Neutrophil (primary cell): ENCODE results near the gene MT1H.

Experiments used
- H3K27ac ChIP-seq: fragments of 200-600 bp; sonication (generic); 2 replicates; pipeline ENCODE4 v1.5.1; 2016; ENCODE audit warnings: mild to moderate bottlenecking, moderate library complexity
- H3K27me3 ChIP-seq: fragments of 200-600 bp; sonication (generic); 2 replicates; pipeline ENCODE4 v1.6.0; 2016; ENCODE audit warnings: mild to moderate bottlenecking
- H3K36me3 ChIP-seq: fragments of 200-600 bp; sonication (generic); 2 replicates; pipeline ENCODE4 v1.5.1; 2017
- H3K4me1 ChIP-seq, 2 experiments: fragments of 200-600 bp in 1 of 2; sonication (generic) in 1 of 2; 1 replicate in 1 of 2; 2 replicates in 1 of 2; pipeline versions ENCODE4 v1.5.1 to v1.6.1; 2013 to 2016; ENCODE audit warnings: low read depth in 1 of 2, low read length in 1 of 2, mild to moderate bottlenecking in 1 of 2, moderate library complexity in 1 of 2; ENCODE audit not compliant: control insufficient read depth in 1 of 2, insufficient read depth in 1 of 2
- H3K4me3 ChIP-seq, 2 experiments: fragments of 200-600 bp in 1 of 2; sonication (generic) in 1 of 2; 1 replicate in 1 of 2; 2 replicates in 1 of 2; pipeline ENCODE4 v1.5.1; 2013 to 2016; ENCODE audit warnings: low read depth in 1 of 2, low read length in 1 of 2, mild to moderate bottlenecking in 1 of 2, moderate library complexity in 1 of 2
- H3K9me3 ChIP-seq: fragments of 200-600 bp; sonication (generic); 2 replicates; pipeline ENCODE4 v1.5.1; 2016
- CTCF ChIP-seq: fragments of 200-600 bp; sonication (generic); IDR thresholded peaks from 2 replicates; pipeline ENCODE4 v1.5.1; 2016; ENCODE audit warnings: antibody characterized with exemption

Gene MT1H

GRCh38 chr16:56625943-56626654, 43.5 kb upstream of the MT1H start:
- no peak overlapping the region for H3K27ac ChIP-seq
- H3K27me3 ChIP-seq, result peaks cover 99% of the 10 kb centered on the region
- H3K4me3 ChIP-seq, result no peak overlapping the region
- H3K9me3 ChIP-seq, result no peaks in the 10 kb centered on the region
- no peaks in the 10 kb centered on the region for H3K4me1 ChIP-seq
- no peak for TF ChIP-seq CTCF
- H3K36me3 ChIP-seq, result no peaks in the 10 kb centered on the region

GRCh38 chr16:56626685-56627084, 42.9 kb upstream of the MT1H start:
- H3K4me3 ChIP-seq, result no peak overlapping the region
- peaks cover 100% of the 10 kb centered on the region for H3K27me3 ChIP-seq
- no peak overlapping the region for H3K27ac ChIP-seq
- H3K9me3 ChIP-seq, result no peaks in the 10 kb centered on the region
- TF ChIP-seq CTCF, result no peak
- no peaks in the 10 kb centered on the region for H3K4me1 ChIP-seq
- no peaks in the 10 kb centered on the region for H3K36me3 ChIP-seq

DNA sequence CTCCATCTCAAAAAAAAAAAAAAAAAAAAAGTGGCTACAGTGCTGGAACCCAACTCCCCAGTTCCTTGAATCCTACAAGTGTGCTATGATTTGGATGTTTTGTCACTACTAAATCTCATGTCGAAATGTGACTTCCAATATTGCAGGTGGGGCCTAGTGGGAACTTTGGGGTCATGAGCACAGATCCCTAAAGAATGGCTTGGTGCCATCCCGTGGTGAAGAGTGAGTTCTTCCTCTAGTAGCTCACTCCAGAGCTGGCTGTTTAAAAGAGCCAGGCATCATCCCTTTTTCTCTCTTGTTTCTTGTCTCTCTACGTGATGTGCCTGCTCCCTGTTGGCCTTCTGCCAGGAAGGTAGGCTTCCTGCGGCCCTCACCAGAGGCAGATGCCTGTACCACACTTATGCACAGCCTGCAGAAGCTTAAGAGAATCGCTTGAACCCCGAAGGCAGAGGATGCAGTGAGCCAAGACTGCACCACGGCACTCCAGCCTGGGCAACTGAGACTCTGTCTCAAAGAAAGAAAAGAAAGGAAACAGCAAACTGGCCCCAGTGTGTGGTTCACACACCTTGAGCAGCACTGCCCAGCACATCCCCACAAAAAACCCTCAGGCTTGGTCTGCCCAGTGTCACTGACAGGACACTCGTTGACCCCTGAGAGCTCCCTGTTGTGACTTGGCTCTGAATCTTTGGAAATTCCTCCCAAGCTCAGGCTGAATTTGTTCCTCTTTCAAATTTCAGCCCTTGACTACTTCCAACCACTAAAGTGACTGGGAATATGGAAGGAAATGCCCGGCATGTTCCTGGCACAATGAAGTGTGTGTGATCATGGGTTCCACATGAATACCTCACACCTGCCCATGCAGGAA, 40.9 kb upstream of the MT1H start:
- Histone ChIP-seq H3K9me3 (no peaks in the 10 kb centered on the region), H3K4me1 (no peaks in the 10 kb centered on the region), H3K36me3 (no peaks in the 10 kb centered on the region), H3K4me3 (no peak overlapping the region), H3K27ac (no peak overlapping the region), H3K27me3 (peaks cover 100% of the 10 kb centered on the region)
- no peak for TF ChIP-seq CTCF

GRCh38 chr16:56629531-56629930, 40.1 kb upstream of the MT1H start:
- no peaks in the 10 kb centered on the region for H3K9me3 ChIP-seq
- no peak overlapping the region for H3K27ac ChIP-seq
- peaks cover 100% of the 10 kb centered on the region for H3K27me3 ChIP-seq
- no peaks in the 10 kb centered on the region for H3K4me1 ChIP-seq
- no peak for TF ChIP-seq CTCF
- H3K36me3 ChIP-seq, result no peaks in the 10 kb centered on the region
- H3K4me3 ChIP-seq, result no peak overlapping the region

DNA sequence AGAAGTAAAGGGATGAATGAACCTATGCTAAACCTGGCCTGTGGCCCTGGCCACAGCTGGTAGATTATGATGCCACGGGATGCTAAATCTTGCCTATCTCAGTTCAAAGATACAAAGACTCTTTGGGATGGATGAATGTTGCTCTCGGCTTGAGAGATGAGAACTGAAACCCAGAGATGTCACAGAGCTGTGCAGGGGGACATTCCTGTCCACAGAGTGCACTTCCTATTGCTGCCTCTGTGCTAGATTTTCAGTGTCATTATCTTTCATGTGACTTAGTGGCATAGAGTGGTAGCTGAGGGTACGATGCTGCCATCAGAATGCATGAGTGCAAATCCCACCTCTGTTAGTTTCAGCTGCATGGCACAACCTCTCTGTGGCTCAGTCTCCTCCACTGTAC, 39.5 kb upstream of the MT1H start:
- H3K27ac ChIP-seq, result no peak overlapping the region
- no peaks in the 10 kb centered on the region for H3K9me3 ChIP-seq
- peaks cover 0 to 2% of the 10 kb centered on the region in 2 experiments for H3K4me1 ChIP-seq
- no peaks in the 10 kb centered on the region for H3K36me3 ChIP-seq
- H3K4me3 ChIP-seq, result no peak overlapping the region
- peaks cover 100% of the 10 kb centered on the region for H3K27me3 ChIP-seq
- no peak for TF ChIP-seq CTCF
